ENCODE results near the gene POU6F2.

The POU6F2 gene

GRCh38 chr7:39145935-39146334 is 168.2 kb downstream of the POU6F2 start:
- Histone ChIP-seq H3K4ac (ENCODE audit: low read depth, low read length) (no peak overlapping the region), H4K5ac (ENCODE audit: low read length) (no peak overlapping the region), H3K4me1 (ENCODE audit: control insufficient read depth, low read depth, low read length) (no peaks in the 10 kb centered on the region), H3K79me2 (ENCODE audit: control insufficient read depth, insufficient read depth, low read length) (no peaks in the 10 kb centered on the region), H2BK5ac (ENCODE audit: low read length) (no peak overlapping the region), H3K9ac (ENCODE audit: low read length) (no peak overlapping the region), H3K4me3 (ENCODE audit: low read length) (no peak overlapping the region), H3K36me3 (ENCODE audit: control insufficient read depth, insufficient read depth, low read length) (no peaks in the 10 kb centered on the region), H2AK5ac (ENCODE audit: low read length) (no peak overlapping the region), H4K8ac (ENCODE audit: low read depth, low read length) (no peak overlapping the region), H3K23ac (ENCODE audit: low read length) (no peak overlapping the region), H3K18ac (ENCODE audit: low read length) (no peak overlapping the region), H2BK15ac (replicated peaks; ENCODE audit: low read depth) (no peak overlapping the region), H3K4me2 (ENCODE audit: low read length) (no peak overlapping the region), H3K56ac (ENCODE audit: low read length) (no peak overlapping the region), H3K27ac (ENCODE audit: low read depth, low read length) (no peak overlapping the region), H3K79me1 (ENCODE audit: low read length) (no peaks in the 10 kb centered on the region), H2BK120ac (ENCODE audit: low read depth, low read length) (no peak overlapping the region), H3K27me3 (ENCODE audit: insufficient read depth, low read length, poor library complexity) (no peaks in the 10 kb centered on the region)
- DNase-seq: no peak

- H3K79me2 ChIP-seq (ENCODE audit: control insufficient read depth, insufficient read depth, low read length): no peaks in the 10 kb centered on the region
- H3K56ac ChIP-seq (ENCODE audit: low read length): no peak overlapping the region
- DNase-seq: no peak
- H2AK5ac ChIP-seq (ENCODE audit: low read length): no peak overlapping the region
- H3K9ac ChIP-seq (ENCODE audit: low read length): no peak overlapping the region
- no peak overlapping the region for H3K4ac ChIP-seq (ENCODE audit: low read depth, low read length)
- H3K4me3 ChIP-seq (ENCODE audit: low read length): no peak overlapping the region
- H3K27me3 ChIP-seq (ENCODE audit: insufficient read depth, low read length, poor library complexity): no peaks in the 10 kb centered on the region
- H3K27ac ChIP-seq (ENCODE audit: low read depth, low read length): no peak overlapping the region
- no peak overlapping the region for H4K8ac ChIP-seq (ENCODE audit: low read depth, low read length)
- no peaks in the 10 kb centered on the region for H3K36me3 ChIP-seq (ENCODE audit: control insufficient read depth, insufficient read depth, low read length)
- no peak overlapping the region for H2BK5ac ChIP-seq (ENCODE audit: low read length)
- no peak overlapping the region for H4K5ac ChIP-seq (ENCODE audit: low read length)
- no peaks in the 10 kb centered on the region for H3K4me1 ChIP-seq (ENCODE audit: control insufficient read depth, low read depth, low read length)
- H3K4me2 ChIP-seq (ENCODE audit: low read length): no peak overlapping the region
- no peak overlapping the region for H2BK120ac ChIP-seq (ENCODE audit: low read depth, low read length)
- no peak overlapping the region for H3K23ac ChIP-seq (ENCODE audit: low read length)
- no peak overlapping the region for H3K18ac ChIP-seq (ENCODE audit: low read length)
- H2BK15ac ChIP-seq (replicated peaks; ENCODE audit: low read depth): no peak overlapping the region
- WGBS (ENCODE audit: extremely low coverage, insufficient coverage, low lambda C conversion rate): no CpG with 5 or more reads among the region's 4 CpGs
- no peaks in the 10 kb centered on the region for H3K79me1 ChIP-seq (ENCODE audit: low read length)
These were observed 175.0 kb downstream of the POU6F2 start for GRCh38 chr7:39152701-39153100.

GRCh38 chr7:39153113-39153512 is 175.4 kb downstream of the POU6F2 start:
- no CpG with 5 or more reads among the region's 5 CpGs for WGBS (ENCODE audit: extremely low coverage, insufficient coverage, low lambda C conversion rate)
- H3K56ac ChIP-seq (ENCODE audit: low read length): no peak overlapping the region

GRCh38 chr7:39153647-39154046 is 175.9 kb downstream of the POU6F2 start:
- Histone ChIP-seq H3K36me3 (ENCODE audit: control insufficient read depth, insufficient read depth, low read length) (no peaks in the 10 kb centered on the region), H2AK5ac (ENCODE audit: low read length) (no peak overlapping the region), H3K27me3 (ENCODE audit: insufficient read depth, low read length, poor library complexity) (no peaks in the 10 kb centered on the region), H3K4ac (ENCODE audit: low read depth, low read length) (no peak overlapping the region), H3K4me3 (ENCODE audit: low read length) (no peak overlapping the region), H2BK5ac (ENCODE audit: low read length) (no peak overlapping the region), H3K79me1 (ENCODE audit: low read length) (no peaks in the 10 kb centered on the region), H3K18ac (ENCODE audit: low read length) (no peak overlapping the region), H4K8ac (ENCODE audit: low read depth, low read length) (no peak overlapping the region), H4K5ac (ENCODE audit: low read length) (no peak overlapping the region), H3K4me1 (ENCODE audit: control insufficient read depth, low read depth, low read length) (no peaks in the 10 kb centered on the region), H3K4me2 (ENCODE audit: low read length) (no peak overlapping the region), H3K56ac (ENCODE audit: low read length) (no peak overlapping the region), H3K23ac (ENCODE audit: low read length) (no peak overlapping the region), H3K79me2 (ENCODE audit: control insufficient read depth, insufficient read depth, low read length) (no peaks in the 10 kb centered on the region), H3K27ac (ENCODE audit: low read depth, low read length) (no peak overlapping the region), H2BK120ac (ENCODE audit: low read depth, low read length) (no peak overlapping the region), H3K9ac (ENCODE audit: low read length) (no peak overlapping the region), H2BK15ac (replicated peaks; ENCODE audit: low read depth) (no peak overlapping the region)
- peak; percentile 16 for DNase-seq
- no CpG with 5 or more reads among the region's 5 CpGs for WGBS (ENCODE audit: extremely low coverage, insufficient coverage, low lambda C conversion rate)

More at GRCh38 chr7:39153113-39153512, 175.4 kb downstream of the POU6F2 start:
- H4K5ac ChIP-seq (ENCODE audit: low read length): no peak overlapping the region
- no peak overlapping the region for H3K27ac ChIP-seq (ENCODE audit: low read depth, low read length)
- DNase-seq: no peak
- no peak overlapping the region for H3K23ac ChIP-seq (ENCODE audit: low read length)
- no peak overlapping the region for H3K4me2 ChIP-seq (ENCODE audit: low read length)
- H2BK15ac ChIP-seq (replicated peaks; ENCODE audit: low read depth): no peak overlapping the region
- H4K8ac ChIP-seq (ENCODE audit: low read depth, low read length): no peak overlapping the region
- no peaks in the 10 kb centered on the region for H3K4me1 ChIP-seq (ENCODE audit: control insufficient read depth, low read depth, low read length)
- no peaks in the 10 kb centered on the region for H3K27me3 ChIP-seq (ENCODE audit: insufficient read depth, low read length, poor library complexity)
- no peak overlapping the region for H3K18ac ChIP-seq (ENCODE audit: low read length)
- no peaks in the 10 kb centered on the region for H3K36me3 ChIP-seq (ENCODE audit: control insufficient read depth, insufficient read depth, low read length)
- no peaks in the 10 kb centered on the region for H3K79me1 ChIP-seq (ENCODE audit: low read length)
- no peak overlapping the region for H2AK5ac ChIP-seq (ENCODE audit: low read length)
- no peak overlapping the region for H2BK5ac ChIP-seq (ENCODE audit: low read length)
- no peak overlapping the region for H3K4ac ChIP-seq (ENCODE audit: low read depth, low read length)
- no peak overlapping the region for H3K9ac ChIP-seq (ENCODE audit: low read length)
- no peaks in the 10 kb centered on the region for H3K79me2 ChIP-seq (ENCODE audit: control insufficient read depth, insufficient read depth, low read length)
- H3K4me3 ChIP-seq (ENCODE audit: low read length): no peak overlapping the region
- H2BK120ac ChIP-seq (ENCODE audit: low read depth, low read length): no peak overlapping the region

GRCh38 chr7:39154815-39155214 is 177.1 kb downstream of the POU6F2 start:
- Histone ChIP-seq H3K18ac (ENCODE audit: low read length) (no peak overlapping the region), H3K4me2 (ENCODE audit: low read length) (no peak overlapping the region), H3K4me1 (ENCODE audit: control insufficient read depth, low read depth, low read length) (no peaks in the 10 kb centered on the region), H4K5ac (ENCODE audit: low read length) (no peak overlapping the region), H4K8ac (ENCODE audit: low read depth, low read length) (no peak overlapping the region), H3K27ac (ENCODE audit: low read depth, low read length) (no peak overlapping the region), H2BK5ac (ENCODE audit: low read length) (no peak overlapping the region), H2BK120ac (ENCODE audit: low read depth, low read length) (no peak overlapping the region), H3K79me1 (ENCODE audit: low read length) (no peaks in the 10 kb centered on the region), H3K23ac (ENCODE audit: low read length) (no peak overlapping the region), H3K36me3 (ENCODE audit: control insufficient read depth, insufficient read depth, low read length) (no peaks in the 10 kb centered on the region), H3K56ac (ENCODE audit: low read length) (no peak overlapping the region), H3K9ac (ENCODE audit: low read length) (no peak overlapping the region), H2AK5ac (ENCODE audit: low read length) (no peak overlapping the region), H3K27me3 (ENCODE audit: insufficient read depth, low read length, poor library complexity) (no peaks in the 10 kb centered on the region), H3K79me2 (ENCODE audit: control insufficient read depth, insufficient read depth, low read length) (no peaks in the 10 kb centered on the region), H3K4ac (ENCODE audit: low read depth, low read length) (no peak overlapping the region), H2BK15ac (replicated peaks; ENCODE audit: low read depth) (no peak overlapping the region), H3K4me3 (ENCODE audit: low read length) (no peak overlapping the region)
- DNase-seq: no peak
- no CpG with 5 or more reads among the region's 2 CpGs for WGBS (ENCODE audit: extremely low coverage, insufficient coverage, low lambda C conversion rate)

GRCh38 chr7:39158367-39158766 is 180.7 kb downstream of the POU6F2 start:
- no peak overlapping the region for H3K18ac ChIP-seq (ENCODE audit: low read length)
- H4K5ac ChIP-seq (ENCODE audit: low read length): no peak overlapping the region
- WGBS (ENCODE audit: extremely low coverage, insufficient coverage, low lambda C conversion rate): no CpG with 5 or more reads among the region's 3 CpGs
- no peak overlapping the region for H3K9ac ChIP-seq (ENCODE audit: low read length)
- no peak overlapping the region for H3K4me3 ChIP-seq (ENCODE audit: low read length)
- no peaks in the 10 kb centered on the region for H3K4me1 ChIP-seq (ENCODE audit: control insufficient read depth, low read depth, low read length)
- no peak overlapping the region for H2BK5ac ChIP-seq (ENCODE audit: low read length)
- no peak overlapping the region for H3K23ac ChIP-seq (ENCODE audit: low read length)
- H2AK5ac ChIP-seq (ENCODE audit: low read length): no peak overlapping the region
- no peak overlapping the region for H3K56ac ChIP-seq (ENCODE audit: low read length)
- no peaks in the 10 kb centered on the region for H3K79me1 ChIP-seq (ENCODE audit: low read length)
- H4K8ac ChIP-seq (ENCODE audit: low read depth, low read length): no peak overlapping the region
- H3K4me2 ChIP-seq (ENCODE audit: low read length): no peak overlapping the region
- H3K36me3 ChIP-seq (ENCODE audit: control insufficient read depth, insufficient read depth, low read length): no peaks in the 10 kb centered on the region
- DNase-seq: no peak
- no peak overlapping the region for H3K27ac ChIP-seq (ENCODE audit: low read depth, low read length)
- no peaks in the 10 kb centered on the region for H3K27me3 ChIP-seq (ENCODE audit: insufficient read depth, low read length, poor library complexity)
- no peaks in the 10 kb centered on the region for H3K79me2 ChIP-seq (ENCODE audit: control insufficient read depth, insufficient read depth, low read length)
- no peak overlapping the region for H2BK15ac ChIP-seq (replicated peaks; ENCODE audit: low read depth)
- no peak overlapping the region for H2BK120ac ChIP-seq (ENCODE audit: low read depth, low read length)
- no peak overlapping the region for H3K4ac ChIP-seq (ENCODE audit: low read depth, low read length)
